ENCODE measurements around the gene KYNU.
"Not testable (repeated sequence)": the region's sequence is repeated elsewhere in the genome, so short reads cannot be mapped to it uniquely, and the experiment has no call there.

The KYNU gene

GRCh38 chr2:142863485-142863961 is 13.9 kb upstream of the KYNU start:
- no peaks in the 10 kb centered on the region for H3K36me3 Mint-ChIP-seq (ENCODE audit: insufficient read depth)
- no peak overlapping the region for H3K27ac Mint-ChIP-seq (ENCODE audit: low read depth)
- DNase-seq (ENCODE audit: low spot score in 2 of 2), result no peak

GRCh38 chr2:142864605-142865004 is 12.9 kb upstream of the KYNU start:
- DNase-seq (ENCODE audit: low spot score in 2 of 2); ATAC-seq (replicated peaks; ENCODE audit: extremely low read depth, poor library complexity, severe bottlenecking); H3K36me3 Mint-ChIP-seq (ENCODE audit: insufficient read depth); H3K4me1 Mint-ChIP-seq; H3K27ac Mint-ChIP-seq (ENCODE audit: low read depth); H3K27me3 Mint-ChIP-seq; H3K9me3 Mint-ChIP-seq; H3K4me3 Mint-ChIP-seq: not testable (repeated sequence)

More at GRCh38 chr2:142863485-142863961, 13.9 kb upstream of the KYNU start:
- H3K27me3 Mint-ChIP-seq, result peaks cover 9% of the 10 kb centered on the region
- H3K4me3 Mint-ChIP-seq, result no peak overlapping the region
- no peaks in the 10 kb centered on the region for H3K9me3 Mint-ChIP-seq
- no peaks in the 10 kb centered on the region for H3K4me1 Mint-ChIP-seq
- ATAC-seq (replicated peaks; ENCODE audit: extremely low read depth, poor library complexity, severe bottlenecking), result no peak

- Mint-ChIP-seq H3K4me1 (no peaks in the 10 kb centered on the region), H3K27ac (ENCODE audit: low read depth) (peak overlapping the region; percentile 71), H3K9me3 (no peaks in the 10 kb centered on the region), H3K4me3 (no peak overlapping the region), H3K27me3 (peaks cover 9% of the 10 kb centered on the region), H3K36me3 (ENCODE audit: insufficient read depth) (no peaks in the 10 kb centered on the region)
- ATAC-seq (replicated peaks; ENCODE audit: extremely low read depth, poor library complexity, severe bottlenecking) (peak; percentile 32), DNase-seq (ENCODE audit: low spot score in 2 of 2) (no peak)
Measured at GRCh38 chr2:142865924-142866323, 11.5 kb upstream of the KYNU start.

GRCh38 chr2:142866426-142866825 is 11.0 kb upstream of the KYNU start:
- H3K27ac Mint-ChIP-seq (ENCODE audit: low read depth), result peak overlapping the region; percentile 71

GRCh38 chr2:142867136-142867535 is 10.3 kb upstream of the KYNU start:
- DNase-seq (ENCODE audit: low spot score in 2 of 2), result no peak
- no peaks in the 10 kb centered on the region for H3K36me3 Mint-ChIP-seq (ENCODE audit: insufficient read depth)

More at GRCh38 chr2:142866426-142866825, 11.0 kb upstream of the KYNU start:
- Mint-ChIP-seq H3K27me3 (peaks cover 9% of the 10 kb centered on the region), H3K4me1 (no peaks in the 10 kb centered on the region), H3K36me3 (ENCODE audit: insufficient read depth) (no peaks in the 10 kb centered on the region), H3K9me3 (no peaks in the 10 kb centered on the region), H3K4me3 (no peak overlapping the region)
- DNase-seq (ENCODE audit: low spot score in 2 of 2), result no peak
- ATAC-seq (replicated peaks; ENCODE audit: extremely low read depth, poor library complexity, severe bottlenecking), result no peak

GRCh38 chr2:142868229-142868762 is 9.2 kb upstream of the KYNU start:
- no peaks in the 10 kb centered on the region for H3K36me3 Mint-ChIP-seq (ENCODE audit: insufficient read depth)
- no peaks in the 10 kb centered on the region for H3K9me3 Mint-ChIP-seq
- no peak overlapping the region for H3K4me3 Mint-ChIP-seq
- H3K27ac Mint-ChIP-seq (ENCODE audit: low read depth), result no peak overlapping the region
- ATAC-seq (replicated peaks; ENCODE audit: extremely low read depth, poor library complexity, severe bottlenecking), result no peak
- H3K4me1 Mint-ChIP-seq, result no peaks in the 10 kb centered on the region
- no peak for DNase-seq (ENCODE audit: low spot score in 2 of 2)
- H3K27me3 Mint-ChIP-seq, result peaks cover 9% of the 10 kb centered on the region

More at GRCh38 chr2:142867136-142867535, 10.3 kb upstream of the KYNU start:
- no peak for ATAC-seq (replicated peaks; ENCODE audit: extremely low read depth, poor library complexity, severe bottlenecking)
- Mint-ChIP-seq H3K4me3 (no peak overlapping the region), H3K27ac (ENCODE audit: low read depth) (peak overlapping the region; percentile 71), H3K9me3 (no peaks in the 10 kb centered on the region), H3K27me3 (peaks cover 9% of the 10 kb centered on the region), H3K4me1 (no peaks in the 10 kb centered on the region)

- DNase-seq (ENCODE audit: low spot score in 2 of 2); H3K9me3 Mint-ChIP-seq; H3K27me3 Mint-ChIP-seq; H3K27ac Mint-ChIP-seq (ENCODE audit: low read depth); H3K4me1 Mint-ChIP-seq; ATAC-seq (replicated peaks; ENCODE audit: extremely low read depth, poor library complexity, severe bottlenecking); H3K36me3 Mint-ChIP-seq (ENCODE audit: insufficient read depth); H3K4me3 Mint-ChIP-seq: not testable (repeated sequence)
Measured at GRCh38 chr2:142869065-142869460, 8.4 kb upstream of the KYNU start.

- ATAC-seq (replicated peaks; ENCODE audit: extremely low read depth, poor library complexity, severe bottlenecking) (no peak), DNase-seq (ENCODE audit: low spot score in 2 of 2) (no peak)
- H3K9me3 Mint-ChIP-seq, result no peaks in the 10 kb centered on the region
- H3K27me3 Mint-ChIP-seq, result peaks cover 9% of the 10 kb centered on the region
- no peaks in the 10 kb centered on the region for H3K4me1 Mint-ChIP-seq
- no peak overlapping the region for H3K27ac Mint-ChIP-seq (ENCODE audit: low read depth)
- H3K36me3 Mint-ChIP-seq (ENCODE audit: insufficient read depth), result no peaks in the 10 kb centered on the region
- H3K4me3 Mint-ChIP-seq, result no peak overlapping the region
Measured at GRCh38 chr2:142869461-142870106, 7.9 kb upstream of the KYNU start.

- Mint-ChIP-seq H3K27me3 (peaks cover 9% of the 10 kb centered on the region), H3K27ac (ENCODE audit: low read depth) (no peak overlapping the region), H3K36me3 (ENCODE audit: insufficient read depth) (no peaks in the 10 kb centered on the region), H3K4me3 (no peak overlapping the region), H3K4me1 (no peaks in the 10 kb centered on the region), H3K9me3 (no peaks in the 10 kb centered on the region)
- DNase-seq (ENCODE audit: low spot score in 2 of 2), result no peak
- ATAC-seq (replicated peaks; ENCODE audit: extremely low read depth, poor library complexity, severe bottlenecking), result no peak
Measured at GRCh38 chr2:142870526-142870925, 6.9 kb upstream of the KYNU start.

- no peaks in the 10 kb centered on the region for H3K9me3 Mint-ChIP-seq
- ATAC-seq (replicated peaks; ENCODE audit: extremely low read depth, poor library complexity, severe bottlenecking), result no peak
- no peak overlapping the region for H3K4me3 Mint-ChIP-seq
- no peaks in the 10 kb centered on the region for H3K36me3 Mint-ChIP-seq (ENCODE audit: insufficient read depth)
- H3K27me3 Mint-ChIP-seq, result peaks cover 9% of the 10 kb centered on the region
- H3K4me1 Mint-ChIP-seq, result no peaks in the 10 kb centered on the region
- no peak for DNase-seq (ENCODE audit: low spot score in 2 of 2)
- H3K27ac Mint-ChIP-seq (ENCODE audit: low read depth), result no peak overlapping the region
Measured at GRCh38 chr2:142871396-142871795, 6.1 kb upstream of the KYNU start.

GRCh38 chr2:142872882-142873724 is 4.4 kb upstream of the KYNU start:
- no peaks in the 10 kb centered on the region for H3K9me3 Mint-ChIP-seq
- no peak overlapping the region for H3K4me3 Mint-ChIP-seq
- no peak overlapping the region for H3K27ac Mint-ChIP-seq (ENCODE audit: low read depth)
- DNase-seq (ENCODE audit: low spot score in 2 of 2) (no peak), ATAC-seq (replicated peaks; ENCODE audit: extremely low read depth, poor library complexity, severe bottlenecking) (no peak)
- H3K4me1 Mint-ChIP-seq, result no peaks in the 10 kb centered on the region
- H3K36me3 Mint-ChIP-seq (ENCODE audit: insufficient read depth), result no peaks in the 10 kb centered on the region
- no peaks in the 10 kb centered on the region for H3K27me3 Mint-ChIP-seq

- no peak for DNase-seq (ENCODE audit: low spot score in 2 of 2)
- no peaks in the 10 kb centered on the region for H3K27me3 Mint-ChIP-seq
- no peaks in the 10 kb centered on the region for H3K36me3 Mint-ChIP-seq (ENCODE audit: insufficient read depth)
- no peak overlapping the region for H3K27ac Mint-ChIP-seq (ENCODE audit: low read depth)
- no peak for ATAC-seq (replicated peaks; ENCODE audit: extremely low read depth, poor library complexity, severe bottlenecking)
- no peak overlapping the region for H3K4me3 Mint-ChIP-seq
- H3K9me3 Mint-ChIP-seq, result no peaks in the 10 kb centered on the region
- no peaks in the 10 kb centered on the region for H3K4me1 Mint-ChIP-seq
Measured at GRCh38 chr2:142873831-142874287, 3.6 kb upstream of the KYNU start.
